HepG2 (cell line): ENCODE results near the gene MMP23B. TPM values are rescaled to one million over a fixed set of nuclear protein-coding genes. Genes with fewer than 3 reads are reported as not detected.
A peak's percentile ranks its signal among the peaks of the same experiment; 100 is the strongest.

Experiments
- ARHGAP35 ChIP-seq: sonication (generic); formaldehyde crosslinking; IDR thresholded peaks from 2 replicates; pipeline ENCODE4 v1.9.0; 2022; ENCODE audit warnings: mild to moderate bottlenecking, inconsistent platforms, moderate library complexity, missing genetic modification reagents, borderline replicate concordance
- GATAD2A ChIP-seq: IDR thresholded peaks from 2 replicates; pipeline ENCODE4 v1.6.1; 2016
- IKZF1 ChIP-seq: fragments of 450-650 bp; IDR thresholded peaks from 2 replicates; pipeline ENCODE4 v1.7.1; 2016
- ISX ChIP-seq: sonication (generic); formaldehyde crosslinking; conservative IDR thresholded peaks from 2 replicates; pipeline ENCODE4 v1.5.0; 2020; ENCODE audit warnings: missing genetic modification reagents
- KDM5A ChIP-seq: fragments of 200-600 bp; sonication (generic); IDR thresholded peaks from 2 replicates; pipeline ENCODE4 v1.7.0; 2018; ENCODE audit warnings: antibody characterized with exemption, mild to moderate bottlenecking, low read length, borderline replicate concordance
- NRL ChIP-seq: sonication (generic); formaldehyde crosslinking; IDR thresholded peaks from 2 replicates; pipeline ENCODE4 v1.5.0; 2020; ENCODE audit warnings: missing genetic modification reagents, mild to moderate bottlenecking, moderate library complexity, borderline replicate concordance
- PHF5A ChIP-seq: IDR thresholded peaks from one replicate; pipeline ENCODE4 v1.6.1; 2018; ENCODE audit warnings: low read depth, missing genetic modification reagents; ENCODE audit not compliant: unreplicated experiment
- POLR2AphosphoS5 ChIP-seq: IDR thresholded peaks from 2 replicates; pipeline ENCODE4 v1.6.1; 2012; ENCODE audit warnings: low read depth, low read length
- SALL1 ChIP-seq: sonication (generic); formaldehyde crosslinking; IDR thresholded peaks from 2 replicates; pipeline ENCODE4 v1.8.0; 2022; ENCODE audit warnings: mild to moderate bottlenecking, missing genetic modification reagents
- SMAD1 ChIP-seq: sonication (generic); formaldehyde crosslinking; IDR thresholded peaks from 2 replicates; pipeline ENCODE4 v1.4.0; 2020; ENCODE audit warnings: missing genetic modification reagents, low read depth, mild to moderate bottlenecking, borderline replicate concordance
- TFDP1 ChIP-seq: IDR thresholded peaks from 2 replicates; pipeline ENCODE4 v1.6.1; 2016; ENCODE audit warnings: missing compliant biosample characterization, missing genetic modification reagents, borderline replicate concordance
- THRA ChIP-seq: sonication (generic); formaldehyde crosslinking; IDR thresholded peaks from 2 replicates; pipeline ENCODE4 v1.4.0; 2020; ENCODE audit warnings: missing genetic modification reagents, borderline replicate concordance
- YEATS2 ChIP-seq: sonication (generic); formaldehyde crosslinking; IDR thresholded peaks from 2 replicates; pipeline ENCODE4 v1.4.0; 2020; ENCODE audit warnings: missing genetic modification reagents, borderline replicate concordance
- ZMYM4 ChIP-seq: sonication (generic); formaldehyde crosslinking; IDR thresholded peaks from 2 replicates; pipeline ENCODE4 v1.8.1; 2023; ENCODE audit warnings: mild to moderate bottlenecking, missing genetic modification reagents
- ZNF205 ChIP-seq: IDR thresholded peaks from 2 replicates; pipeline ENCODE4 v1.6.1; 2018; ENCODE audit warnings: missing biosample characterization, missing genetic modification reagents
- ZNF232 ChIP-seq: sonication (generic); formaldehyde crosslinking; IDR thresholded peaks from 2 replicates; pipeline ENCODE4 v1.4.0; 2020; ENCODE audit warnings: missing genetic modification reagents, borderline replicate concordance
- ZNF317 ChIP-seq: sonication (generic); formaldehyde crosslinking; IDR thresholded peaks from 2 replicates; pipeline ENCODE4 v1.5.0; 2020; ENCODE audit warnings: mild to moderate bottlenecking, missing genetic modification reagents
- ZNF34 ChIP-seq: sonication (generic); formaldehyde crosslinking; IDR thresholded peaks from 2 replicates; pipeline ENCODE4 v1.4.0; 2020; ENCODE audit warnings: mild to moderate bottlenecking, missing genetic modification reagents, borderline replicate concordance
- ZNF552 ChIP-seq: sonication (generic); formaldehyde crosslinking; IDR thresholded peaks from 2 replicates; pipeline ENCODE4 v1.9.0; 2022; ENCODE audit warnings: missing genetic modification reagents, mild to moderate bottlenecking, borderline replicate concordance
- ZNF564 ChIP-seq: sonication (generic); formaldehyde crosslinking; IDR thresholded peaks from 2 replicates; pipeline ENCODE4 v1.8.1; 2023; ENCODE audit warnings: mild to moderate bottlenecking, missing genetic modification reagents
- ZNF644 ChIP-seq: IDR thresholded peaks from 2 replicates; pipeline ENCODE4 v1.6.1; 2016; ENCODE audit warnings: low read depth
- ZNF883 ChIP-seq: sonication (generic); formaldehyde crosslinking; IDR thresholded peaks from 2 replicates; pipeline ENCODE4 v1.5.1; 2020; ENCODE audit warnings: mild to moderate bottlenecking, missing genetic modification reagents; ENCODE audit errors: not compliant biosample characterization
- ZSCAN5A ChIP-seq: sonication (generic); formaldehyde crosslinking; IDR thresholded peaks from 2 replicates; pipeline ENCODE4 v1.8.0; 2022; ENCODE audit warnings: mild to moderate bottlenecking, missing genetic modification reagents, borderline replicate concordance
- polyA plus RNA-seq, 8 experiments: library from polyadenylated mRNA; depleted of rRNA in 3 of 8; stranded (reverse) in 7 of 8; unstranded in 1 of 8; fragments of >200 nt; fragmentation: Illumina TruSeq in 4 of 8; extraction: Trizol in 4 of 8; gene quantifications; 2 replicates each; pipeline versions ENCODE4 v1.2.1 to v1.2.3, GENCODE V29; 2011 to 2016; ENCODE audit warnings: low read depth in 4 of 8, missing spikeins in 1 of 8, mixed read lengths in 1 of 8; ENCODE audit not compliant: insufficient read depth in 1 of 8
- total RNA-seq, 5 experiments: library from RNA; depleted of rRNA; stranded (reverse); fragments of >200 nt; fragmentation: Illumina TruSeq; extraction: Trizol; gene quantifications; 2 replicates each; pipeline ENCODE4 v1.2.3, GENCODE V29; 2016; ENCODE audit warnings: low read depth in 1 of 5

MMP23B gene
- total and polyA plus RNA-seq, 2 of the 13 experiments (the other 11 are each of a cell fraction or from before 2014, with no cell fraction given), result 0.61 to 0.75 TPM

- TF ChIP-seq ZNF34 (CRISPR knock-in tag) (no peak), ZMYM4 (CRISPR knock-in tag) (peak; percentile 59; the same call in 1 of the 2 replicates), THRA (no peak; the same call in 1 of the 2 replicates), SMAD1 (peak; percentile 46; the same call in 1 of the 2 replicates), KDM5A (peak; percentile 33; the same call in 1 of the 2 replicates), ZNF205 (CRISPR knock-in tag) (no peak), ZNF564 (peak; percentile 53; the same call in 1 of the 2 replicates), ZNF644 (CRISPR knock-in tag) (no peak), IKZF1 (no peak), GATAD2A (no peak), TFDP1 (peak; percentile 39; the same call in 1 of the 2 replicates), NRL (CRISPR knock-in tag) (no peak; the same call in 1 of the 2 replicates), ZNF552 (peak; percentile 95), YEATS2 (CRISPR knock-in tag) (peak; percentile 81), ZNF232 (CRISPR knock-in tag) (peak; percentile 90), ZNF317 (CRISPR knock-in tag) (no peak), POLR2AphosphoS5 (no peak; the same call in none of the 2 replicates), SALL1 (peak; percentile 76), ZSCAN5A (CRISPR knock-in tag) (no peak), ZNF883 (CRISPR knock-in tag) (peak; percentile 56), ARHGAP35 (peak; percentile 55; the same call in 1 of the 2 replicates), ISX (CRISPR knock-in tag) (no peak), PHF5A (CRISPR knock-in tag) (no peak)
Observed at GRCh38 chr1:1615256-1616044, 16.5 kb upstream of the MMP23B start, which contains the start of gene MIB2 (continued).
